Measurements from ENCODE around the gene MCAT. TPM values are rescaled to one million over a fixed set of nuclear protein-coding genes. Genes with fewer than 3 reads are reported as not detected.
"Not testable (repeated sequence)": the region's sequence is repeated elsewhere in the genome, so short reads cannot be mapped to it uniquely, and the experiment has no call there.

MCAT gene
- total and polyA plus RNA-seq, 2 experiments from 2014 or later = 16.0 to 18.2 TPM

GRCh38 chr22:43150731-43151206 lies 7.6 kb upstream of the MCAT start:
- H3K4me1 ChIP-seq (ENCODE audit: insufficient read depth) = peaks cover 11% of the 10 kb centered on the region; the same call in 1 of the 2 replicates
- H3F3A ChIP-seq (ENCODE audit: insufficient read depth) = no peaks in the 10 kb centered on the region
- no peaks in the 10 kb centered on the region for H3K27me3 ChIP-seq (replicated peaks; ENCODE audit: insufficient read depth)
- peak overlapping the region; percentile 78 for H2AFZ ChIP-seq
- peak overlapping the region; percentile 94 for H3K9ac ChIP-seq
- peak overlapping the region; percentile 97 for H3K4me3 ChIP-seq
- H3K27ac ChIP-seq = no peak overlapping the region
- TF ChIP-seq EZH2phosphoT487 (IDR thresholded peaks at IDR 0.05; ENCODE audit: insufficient read depth, low read depth) (no peak), EZH2 (IDR thresholded peaks at IDR 0.05; ENCODE audit: insufficient read depth, poor library complexity, severe bottlenecking) (no peak)
- 0 out of 2 replicates have a peak, but pooled peaks cover under 1% of the 10 kb centered on the region for H4K20me1 ChIP-seq (ENCODE audit: insufficient read depth)
- no peaks in the 10 kb centered on the region for H3K9me3 ChIP-seq (ENCODE audit: low read depth)
- in situ Hi-C loops (cut with MboI) = no loop called here
- H3K79me2 ChIP-seq (ENCODE audit: insufficient read depth) = peaks cover 44% of the 10 kb centered on the region
- H3K36me3 ChIP-seq (ENCODE audit: low read depth) = no peaks in the 10 kb centered on the region
- peak overlapping the region; percentile 97 for H3K4me2 ChIP-seq (ENCODE audit: unreplicated experiment)
- no peaks in the 10 kb centered on the region for H3K9me2 ChIP-seq (ENCODE audit: insufficient read depth)
- WGBS, 2 experiments (ENCODE audit: low coverage in 1 of 2, low lambda C conversion rate in 2 of 2, missing lambda C conversion rate in 2 of 2) = 65 to 69% methylated on average over 15 of the region's 15 CpGs
- DNase-seq = peak; percentile 18

GRCh38 chr22:43148581-43148980 lies 5.4 kb upstream of the MCAT start:
- DNase-seq = no peak
- Histone ChIP-seq H3K9me3 (ENCODE audit: low read depth) (no peaks in the 10 kb centered on the region), H3K27ac (no peak overlapping the region), H3F3A (ENCODE audit: insufficient read depth) (no peaks in the 10 kb centered on the region), H3K27me3 (replicated peaks; ENCODE audit: insufficient read depth) (no peaks in the 10 kb centered on the region), H3K4me2 (ENCODE audit: unreplicated experiment) (no peak overlapping the region), H2AFZ (no peak overlapping the region), H3K4me3 (no peak overlapping the region), H3K4me1 (ENCODE audit: insufficient read depth) (peaks cover under 1% of the 10 kb centered on the region; the same call in 1 of the 2 replicates), H3K79me2 (ENCODE audit: insufficient read depth) (peaks cover 22% of the 10 kb centered on the region), H3K9me2 (ENCODE audit: insufficient read depth) (no peaks in the 10 kb centered on the region), H3K36me3 (ENCODE audit: low read depth) (no peaks in the 10 kb centered on the region), H4K20me1 (ENCODE audit: insufficient read depth) (no peaks in the 10 kb centered on the region), H3K9ac (no peak overlapping the region)
- TF ChIP-seq EZH2phosphoT487 (IDR thresholded peaks at IDR 0.05; ENCODE audit: insufficient read depth, low read depth) (no peak), EZH2 (IDR thresholded peaks at IDR 0.05; ENCODE audit: insufficient read depth, poor library complexity, severe bottlenecking) (no peak)
- in situ Hi-C loops (cut with MboI) = no loop called here
- 61 to 62% methylated on average over 6 of the region's 6 CpGs for WGBS, 2 experiments (ENCODE audit: low coverage in 1 of 2, low lambda C conversion rate in 2 of 2, missing lambda C conversion rate in 2 of 2)

- Histone ChIP-seq H4K20me1 (ENCODE audit: insufficient read depth) (no peaks in the 10 kb centered on the region), H2AFZ (no peak overlapping the region), H3K4me3 (no peak overlapping the region), H3K27me3 (replicated peaks; ENCODE audit: insufficient read depth) (no peaks in the 10 kb centered on the region), H3K36me3 (ENCODE audit: low read depth) (no peaks in the 10 kb centered on the region), H3F3A (ENCODE audit: insufficient read depth) (no peaks in the 10 kb centered on the region), H3K4me1 (ENCODE audit: insufficient read depth) (peaks cover 3% of the 10 kb centered on the region; the same call in 1 of the 2 replicates), H3K9ac (no peak overlapping the region), H3K4me2 (ENCODE audit: unreplicated experiment) (no peak overlapping the region), H3K27ac (no peak overlapping the region), H3K9me2 (ENCODE audit: insufficient read depth) (no peaks in the 10 kb centered on the region), H3K79me2 (ENCODE audit: insufficient read depth) (peaks cover 22% of the 10 kb centered on the region), H3K9me3 (ENCODE audit: low read depth) (no peaks in the 10 kb centered on the region)
- TF ChIP-seq EZH2 (IDR thresholded peaks at IDR 0.05; ENCODE audit: insufficient read depth, poor library complexity, severe bottlenecking) (no peak), EZH2phosphoT487 (IDR thresholded peaks at IDR 0.05; ENCODE audit: insufficient read depth, low read depth) (no peak)
- in situ Hi-C loops (cut with MboI) = no loop called here
- WGBS, 2 experiments (ENCODE audit: low coverage in 1 of 2, low lambda C conversion rate in 2 of 2, missing lambda C conversion rate in 2 of 2) = 75% methylated on average over 8 of the region's 8 CpGs
- no peak for DNase-seq
Measured at GRCh38 chr22:43147821-43148220, 4.6 kb upstream of the MCAT start.

GRCh38 chr22:43146332-43146731 lies 3.1 kb upstream of the MCAT start:
- H3F3A ChIP-seq (ENCODE audit: insufficient read depth); H3K27me3 ChIP-seq (replicated peaks; ENCODE audit: insufficient read depth); DNase-seq; H3K36me3 ChIP-seq (ENCODE audit: low read depth); H3K9me2 ChIP-seq (ENCODE audit: insufficient read depth); H3K9ac ChIP-seq; H4K20me1 ChIP-seq (ENCODE audit: insufficient read depth); H3K27ac ChIP-seq; H3K4me3 ChIP-seq; H3K9me3 ChIP-seq (ENCODE audit: low read depth); H2AFZ ChIP-seq; H3K4me2 ChIP-seq (ENCODE audit: unreplicated experiment); in situ Hi-C loops (cut with MboI): not testable (repeated sequence)
- peaks cover 22% of the 10 kb centered on the region for H3K79me2 ChIP-seq (ENCODE audit: insufficient read depth)
- H3K4me1 ChIP-seq (ENCODE audit: insufficient read depth) = peaks cover 13% of the 10 kb centered on the region
- WGBS, 2 experiments (ENCODE audit: low coverage in 1 of 2, low lambda C conversion rate in 2 of 2, missing lambda C conversion rate in 2 of 2) = 92 to 94% methylated on average over 15 of the region's 15 CpGs

GRCh38 chr22:43145371-43145770 lies 2.2 kb upstream of the MCAT start:
- H3K9me3 ChIP-seq (ENCODE audit: low read depth); H3K36me3 ChIP-seq (ENCODE audit: low read depth); H3K9me2 ChIP-seq (ENCODE audit: insufficient read depth); H3K27me3 ChIP-seq (replicated peaks; ENCODE audit: insufficient read depth); H3K4me3 ChIP-seq; DNase-seq; H3F3A ChIP-seq (ENCODE audit: insufficient read depth); in situ Hi-C loops (cut with MboI); H4K20me1 ChIP-seq (ENCODE audit: insufficient read depth); H3K4me2 ChIP-seq (ENCODE audit: unreplicated experiment); H3K9ac ChIP-seq; H2AFZ ChIP-seq; H3K27ac ChIP-seq: not testable (repeated sequence)
- 89 to 93% methylated on average over 8 of the region's 8 CpGs for WGBS, 2 experiments (ENCODE audit: low coverage in 1 of 2, low lambda C conversion rate in 2 of 2, missing lambda C conversion rate in 2 of 2)
- peaks cover 26% of the 10 kb centered on the region for H3K79me2 ChIP-seq (ENCODE audit: insufficient read depth)
- peaks cover 13% of the 10 kb centered on the region for H3K4me1 ChIP-seq (ENCODE audit: insufficient read depth)
